Lower leg skin (tissue), 4 donors: ENCODE results near the gene SF1. TPM values are rescaled to one million over a fixed set of nuclear protein-coding genes. Genes with fewer than 3 reads are reported as not detected.

ENCODE experiments used
- DNase-seq, 2 donors: peaks; one replicate each; pipeline ENCODE4 v3.0.0-alpha.2; 2019; ENCODE audit warnings: low spot score in 2 of 2
- H3K4me3 ChIP-seq: fragments of 200-600 bp; sonication (generic); 2 replicates; pipeline ENCODE4 v1.5.1; 2017; ENCODE audit warnings: mild to moderate bottlenecking, low read depth; ENCODE audit not compliant: poor library complexity, severe bottlenecking
- CTCF ChIP-seq, 3 donors: fragments of 450-650 bp; IDR thresholded peaks; one replicate each; pipeline ENCODE4 v1.5.1; 2016; ENCODE audit warnings: antibody characterized with exemption in 3 of 3, mild to moderate bottlenecking in 3 of 3, moderate library complexity in 2 of 3
- POLR2A ChIP-seq, 2 donors: fragments of 450-650 bp; IDR thresholded peaks; one replicate each; pipeline ENCODE4 v1.6.1; 2016 to 2017; ENCODE audit warnings: antibody characterized with exemption in 2 of 2, mild to moderate bottlenecking in 1 of 2, moderate library complexity in 1 of 2
- WGBS, 2 donors: methylation state at CpG; one replicate each; pipeline ENCODE4 v1.1.5; 2018; 5-methylcytosine and 5-hydroxymethylcytosine counted together
- intact Hi-C: fragments of 100-400 bp; cut with DNase I; formaldehyde crosslinking; loops from one replicate; pipeline ENCODE4 v1.15.0; 2023; ENCODE audit warnings: low total_unique reads
- total RNA-seq, 4 donors: library from RNA; depleted of rRNA; stranded (reverse); fragments of >200 nt; gene quantifications; one replicate each; pipeline ENCODE4 v1.1.0, GENCODE V29; 2016

The SF1 gene
- total RNA-seq, 4 donors from 2014 or later, result 130 to 327 (median 178) TPM

GRCh38 chr11:64723117-64723906 lies 55.0 kb downstream of the SF1 start, which contains the start of gene NRXN2:
TSS of gene NRXN2 (minus strand) at chr11:64723197. CDS start at chr11:64713699, 9,498 bp downstream.
- peak; percentile 65 to 94 for DNase-seq
- WGBS, 2 donors, result 2 to 5% methylated on average over 17 to 54 of the region's 66 CpGs
- TF ChIP-seq CTCF (IDR thresholded peaks at IDR 0.05) (peak in 1 of 3 donors; percentile 24), POLR2A (IDR thresholded peaks at IDR 0.05) (no peak)
- intact Hi-C loops, result no loop called here
- H3K4me3 ChIP-seq, result peak within 1 kb of the TSS; percentile 56

- TF ChIP-seq CTCF (IDR thresholded peaks at IDR 0.05) (no peak), POLR2A (IDR thresholded peaks at IDR 0.05) (no peak)
- 9 to 13% methylated on average over 20 to 33 of the region's 36 CpGs for whole genome bisulfite sequencing, 2 donors
- H3K4me3 ChIP-seq, result no peak overlapping the region
- no peak for DNase-seq
- intact Hi-C loops, result no loop called here
Observed at GRCh38 chr11:64722141-64723065, 55.9 kb downstream of the SF1 start.

- DNase-seq, result no peak
- H3K4me3 ChIP-seq, result no peak overlapping the region
- no peak for TF ChIP-seq POLR2A (IDR thresholded peaks at IDR 0.05)
- TF ChIP-seq CTCF (IDR thresholded peaks at IDR 0.05), result no peak
- 44 to 79% methylated on average over 3 of the region's 3 CpGs for WGBS, 2 donors
- intact Hi-C loops, result no loop called here
Observed at GRCh38 chr11:64721359-64721699, 57.0 kb downstream of the SF1 start.

- TF ChIP-seq POLR2A (IDR thresholded peaks at IDR 0.05), result no peak
- intact Hi-C loops, result no loop called here
- 58 to 66% methylated on average over 12 of the region's 12 CpGs for WGBS, 2 donors
- no peak for DNase-seq
- H3K4me3 ChIP-seq, result no peak overlapping the region
Observed at GRCh38 chr11:64720640-64721358, 57.5 kb downstream of the SF1 start.

- intact Hi-C loops, result no loop called here
- WGBS, 2 donors, result 63 to 64% methylated on average over 9 of the region's 9 CpGs
- H3K4me3 ChIP-seq, result no peak overlapping the region
- no peak for TF ChIP-seq CTCF (IDR thresholded peaks at IDR 0.05)
- no peak for TF ChIP-seq POLR2A (IDR thresholded peaks at IDR 0.05)
- no peak for DNase-seq
Observed at GRCh38 chr11:64720167-64720566, 58.2 kb downstream of the SF1 start.
